ENCODE measurements around the gene DYNLT3.

The DYNLT3 gene

DNA sequence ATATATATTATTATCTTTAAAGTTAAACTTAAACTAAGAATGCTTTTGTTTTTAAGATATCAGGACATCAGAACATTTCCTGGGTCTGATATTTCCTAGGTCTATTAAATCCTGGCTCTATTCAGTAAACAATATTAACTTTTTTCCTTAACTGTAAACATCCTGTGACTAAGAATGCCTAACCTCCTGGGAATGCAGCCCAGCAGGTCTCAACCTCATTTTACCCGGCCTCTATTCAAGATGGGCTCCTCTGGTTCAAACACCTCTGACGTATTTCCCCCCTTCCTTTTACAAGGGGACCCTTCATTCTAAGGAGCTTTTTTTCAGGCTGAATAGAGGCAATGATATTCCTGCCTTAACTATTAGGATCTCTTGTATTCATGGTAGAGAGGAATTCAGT is 35.8 kb upstream of the DYNLT3 start:
- ChIA-PET CTCF (no interaction called here), POLR2A (no interaction called here)
- no peak for DNase-seq (ENCODE audit: extremely low spot score)
- no peak for TF ChIP-seq FOXK2 (IDR thresholded peaks at IDR 0.05)
- no peak for TF ChIP-seq ARNT (IDR thresholded peaks at IDR 0.05)

DNA sequence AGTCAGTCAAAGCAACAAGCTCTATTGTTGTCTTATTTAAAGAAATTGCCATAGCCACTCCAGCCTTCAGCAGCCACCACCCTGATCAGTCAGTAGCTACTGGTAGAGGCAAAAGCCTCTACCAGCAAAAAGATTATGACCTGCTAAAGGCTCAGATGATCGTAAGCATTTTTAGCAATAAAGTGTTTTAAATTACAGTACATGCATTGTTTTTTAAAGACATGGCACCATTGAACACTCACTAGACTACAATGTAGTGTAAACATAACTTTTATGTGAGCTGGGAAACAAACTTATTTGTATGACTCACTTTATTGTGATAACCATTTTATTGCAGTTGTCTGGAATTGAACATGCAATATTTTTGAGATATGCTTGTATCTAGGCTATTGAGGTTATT is 32.3 kb upstream of the DYNLT3 start:
- TF ChIP-seq BHLHE40 (IDR thresholded peaks at IDR 0.05; ENCODE audit: borderline replicate concordance), result no peak
- no peak for TF ChIP-seq SUZ12 (IDR thresholded peaks at IDR 0.05)
- no peak for TF ChIP-seq ARNT (IDR thresholded peaks at IDR 0.05)
- TF ChIP-seq ELF4 (IDR thresholded peaks at IDR 0.05), result no peak
- no peak for TF ChIP-seq NFRKB (IDR thresholded peaks at IDR 0.05)
- no peak for TF ChIP-seq FOXA1 (IDR thresholded peaks at IDR 0.05)
- TF ChIP-seq PKNOX1 (IDR thresholded peaks at IDR 0.05), result no peak
- no peak for TF ChIP-seq SP1 (IDR thresholded peaks at IDR 0.05)
- TF ChIP-seq LEF1 (IDR thresholded peaks at IDR 0.05; ENCODE audit: borderline replicate concordance), result no peak
- TF ChIP-seq L3MBTL2 (conservative IDR thresholded peaks at IDR 0.05), result no peak
- no peak for TF ChIP-seq CTBP1 (IDR thresholded peaks at IDR 0.05; ENCODE audit: borderline replicate concordance)
- TF ChIP-seq ZNF384 (IDR thresholded peaks at IDR 0.05), result no peak
- TF ChIP-seq TARDBP (IDR thresholded peaks at IDR 0.05), result no peak
- no peak for TF ChIP-seq HDGF (IDR thresholded peaks at IDR 0.05; ENCODE audit: borderline replicate concordance)
- no peak for TF ChIP-seq FOXK2 (IDR thresholded peaks at IDR 0.05)
- TF ChIP-seq FOXM1 (IDR thresholded peaks at IDR 0.05; ENCODE audit: borderline replicate concordance), result no peak
- no peak for DNase-seq (ENCODE audit: extremely low spot score)
- ChIA-PET POLR2A (no interaction called here), CTCF (no interaction called here)

GRCh38 chrX:37876716-37877115 is 29.3 kb upstream of the DYNLT3 start:
- CTCF ChIA-PET, result interaction anchor here (0.7 kb wide), 1 partner anchor 74 kb away, joined by 3 read pairs; no protein-coding TSS in a partner anchor
- TF ChIP-seq TARDBP (IDR thresholded peaks at IDR 0.05) (no peak), SUZ12 (IDR thresholded peaks at IDR 0.05) (no peak), HDGF (IDR thresholded peaks at IDR 0.05; ENCODE audit: borderline replicate concordance) (no peak), L3MBTL2 (conservative IDR thresholded peaks at IDR 0.05) (no peak), ARNT (IDR thresholded peaks at IDR 0.05) (no peak), FOXK2 (IDR thresholded peaks at IDR 0.05) (no peak), NFRKB (IDR thresholded peaks at IDR 0.05) (no peak), ZNF384 (IDR thresholded peaks at IDR 0.05) (no peak), PKNOX1 (IDR thresholded peaks at IDR 0.05) (no peak)
- DNase-seq (ENCODE audit: extremely low spot score), result no peak
- POLR2A ChIA-PET, result no interaction called here

GRCh38 chrX:37875675-37876074 is 28.3 kb upstream of the DYNLT3 start:
- TF ChIP-seq PKNOX1 (IDR thresholded peaks at IDR 0.05), result no peak
- no peak for TF ChIP-seq LEF1 (IDR thresholded peaks at IDR 0.05; ENCODE audit: borderline replicate concordance)
- TF ChIP-seq FOXA1 (IDR thresholded peaks at IDR 0.05), result no peak
- TF ChIP-seq FOXK2 (IDR thresholded peaks at IDR 0.05), result no peak
- TF ChIP-seq FOXM1 (IDR thresholded peaks at IDR 0.05; ENCODE audit: borderline replicate concordance), result no peak
- ChIA-PET POLR2A (no interaction called here), CTCF (no interaction called here)
- DNase-seq (ENCODE audit: extremely low spot score), result no peak

GRCh38 chrX:37873220-37873619 is 25.8 kb upstream of the DYNLT3 start:
- POLR2A ChIA-PET, result interaction anchor here (0.6 kb wide), 1 partner anchor 362 kb away, joined by 3 read pairs; no protein-coding TSS in a partner anchor
- CTCF ChIA-PET, result interaction anchor here (0.8 kb wide), 1 partner anchor 48 kb away, joined by 3 read pairs; no protein-coding TSS in a partner anchor
- TF ChIP-seq ELF4 (IDR thresholded peaks at IDR 0.05) (no peak), HDGF (IDR thresholded peaks at IDR 0.05; ENCODE audit: borderline replicate concordance) (no peak), TARDBP (IDR thresholded peaks at IDR 0.05) (no peak), FOXA1 (IDR thresholded peaks at IDR 0.05) (no peak), CTBP1 (IDR thresholded peaks at IDR 0.05; ENCODE audit: borderline replicate concordance) (no peak), FOXK2 (IDR thresholded peaks at IDR 0.05) (no peak), ARNT (IDR thresholded peaks at IDR 0.05) (no peak), PKNOX1 (IDR thresholded peaks at IDR 0.05) (no peak), BHLHE40 (IDR thresholded peaks at IDR 0.05; ENCODE audit: borderline replicate concordance) (no peak), L3MBTL2 (conservative IDR thresholded peaks at IDR 0.05) (no peak), SP1 (IDR thresholded peaks at IDR 0.05) (no peak), FOXM1 (IDR thresholded peaks at IDR 0.05; ENCODE audit: borderline replicate concordance) (no peak), ZNF384 (IDR thresholded peaks at IDR 0.05) (no peak), SUZ12 (IDR thresholded peaks at IDR 0.05) (no peak), LEF1 (IDR thresholded peaks at IDR 0.05; ENCODE audit: borderline replicate concordance) (no peak)
- no peak for DNase-seq (ENCODE audit: extremely low spot score)

- DNase-seq (ENCODE audit: extremely low spot score), result no peak
- TF ChIP-seq CTBP1 (IDR thresholded peaks at IDR 0.05; ENCODE audit: borderline replicate concordance), result no peak
- TF ChIP-seq ZNF384 (IDR thresholded peaks at IDR 0.05), result no peak
- no peak for TF ChIP-seq PKNOX1 (IDR thresholded peaks at IDR 0.05)
- no peak for TF ChIP-seq FOXA1 (IDR thresholded peaks at IDR 0.05)
- TF ChIP-seq BHLHE40 (IDR thresholded peaks at IDR 0.05; ENCODE audit: borderline replicate concordance), result no peak
- TF ChIP-seq SP1 (IDR thresholded peaks at IDR 0.05), result no peak
- no peak for TF ChIP-seq ARNT (IDR thresholded peaks at IDR 0.05)
- no peak for TF ChIP-seq HDGF (IDR thresholded peaks at IDR 0.05; ENCODE audit: borderline replicate concordance)
- TF ChIP-seq FOXM1 (IDR thresholded peaks at IDR 0.05; ENCODE audit: borderline replicate concordance), result no peak
- no peak for TF ChIP-seq NFRKB (IDR thresholded peaks at IDR 0.05)
- ChIA-PET POLR2A (interaction anchor here (0.6 kb wide), 1 partner anchor 361 kb away, joined by 3 read pairs; no protein-coding TSS in a partner anchor), CTCF (interaction anchor here (0.8 kb wide), 1 partner anchor 47 kb away, joined by 3 read pairs; no protein-coding TSS in a partner anchor)
Measured at GRCh38 chrX:37872303-37872655, 24.9 kb upstream of the DYNLT3 start.
